Activated T-helper 2 cell treated with anti-CD3 and anti-CD28 coated beads, Interferon-gamma antibody, Interleukin-2, Interleukin-4, amounts not matched to agents 10 μg/mL and 5 μg/mL and 100 μg/mL, durations not matched to agents 14 hours and 24 hours and 36 hours (primary cell): ENCODE data around the gene EVI5L. TPM values are rescaled to one million over a fixed set of nuclear protein-coding genes. Genes with fewer than 3 reads are reported as not detected.
A peak's percentile ranks its signal among the peaks of the same experiment; 100 is the strongest.

Source experiments
- DNase-seq: peaks from one replicate; pipeline ENCODE4 v3.0.0; 2021; ENCODE audit warnings: low spot score
- H3K27ac Mint-ChIP-seq: one replicate; pipeline ENCODE4 v1.8.0; 2021; ENCODE audit warnings: mixed read lengths
- H3K27me3 Mint-ChIP-seq: one replicate; pipeline ENCODE4 v1.8.0; 2021; ENCODE audit warnings: low read depth, mixed read lengths
- H3K36me3 Mint-ChIP-seq: one replicate; pipeline ENCODE4 v1.8.0; 2021; ENCODE audit warnings: low read depth, mixed read lengths
- H3K4me1 Mint-ChIP-seq: one replicate; pipeline ENCODE4 v1.8.0; 2021; ENCODE audit warnings: low read depth, mixed read lengths
- H3K4me3 Mint-ChIP-seq: one replicate; pipeline ENCODE4 v1.8.0; 2021; ENCODE audit warnings: low read depth, mild to moderate bottlenecking, moderate library complexity, mixed read lengths
- H3K9me3 Mint-ChIP-seq: one replicate; pipeline ENCODE4 v1.8.0; 2021; ENCODE audit warnings: mixed read lengths
- intact Hi-C: fragments of 100-400 bp; cut with micrococcal nuclease; formaldehyde crosslinking; loops from one replicate; pipeline ENCODE4 v1.15.1; 2023
- total RNA-seq: library from RNA; stranded (reverse); gene quantifications from 2 replicates; pipeline ENCODE4 v1.2.3, GENCODE V29; 2022

The EVI5L gene
- total RNA-seq, 1 donor from 2014 or later = 3.8 TPM

GRCh38 chr19:7868671-7869452, 38.8 kb downstream of the EVI5L start:
- peaks cover 20% of the 10 kb centered on the region for H3K4me1 Mint-ChIP-seq
- H3K27ac Mint-ChIP-seq = peak overlapping the region; percentile 28
- no peaks in the 10 kb centered on the region for H3K36me3 Mint-ChIP-seq
- DNase-seq = peak; percentile 78
- no peaks in the 10 kb centered on the region for H3K9me3 Mint-ChIP-seq
- intact Hi-C loops = loop anchor here (5.0 kb wide), 1 partner anchor 42 kb away; no protein-coding TSS in a partner anchor
- H3K27me3 Mint-ChIP-seq = peaks cover 42% of the 10 kb centered on the region
- H3K4me3 Mint-ChIP-seq = peak overlapping the region; percentile 63

- peaks cover 41% of the 10 kb centered on the region for H3K27me3 Mint-ChIP-seq
- H3K27ac Mint-ChIP-seq = no peak overlapping the region
- H3K36me3 Mint-ChIP-seq = no peaks in the 10 kb centered on the region
- peaks cover 20% of the 10 kb centered on the region for H3K4me1 Mint-ChIP-seq
- intact Hi-C loops = loop anchor here (5.0 kb wide), 1 partner anchor 42 kb away; no protein-coding TSS in a partner anchor
- peak; percentile 70 for DNase-seq
- H3K4me3 Mint-ChIP-seq = peak overlapping the region; percentile 60
- no peaks in the 10 kb centered on the region for H3K9me3 Mint-ChIP-seq
Observed at GRCh38 chr19:7869453-7869909, 39.5 kb downstream of the EVI5L start.

GRCh38 chr19:7869910-7870511, 40.0 kb downstream of the EVI5L start:
- no peak overlapping the region for H3K27ac Mint-ChIP-seq
- peak overlapping the region; percentile 42 for H3K4me3 Mint-ChIP-seq
- intact Hi-C loops = loop anchor here (5.0 kb wide), 1 partner anchor 43 kb away; no protein-coding TSS in a partner anchor
- no peaks in the 10 kb centered on the region for H3K9me3 Mint-ChIP-seq
- DNase-seq = peak; percentile 27
- H3K27me3 Mint-ChIP-seq = peaks cover 41% of the 10 kb centered on the region
- H3K4me1 Mint-ChIP-seq = peaks cover 20% of the 10 kb centered on the region
- H3K36me3 Mint-ChIP-seq = no peaks in the 10 kb centered on the region

- Mint-ChIP-seq H3K4me3 (peak overlapping the region; percentile 59), H3K4me1 (peaks cover 14% of the 10 kb centered on the region), H3K9me3 (no peaks in the 10 kb centered on the region), H3K27me3 (peaks cover 41% of the 10 kb centered on the region), H3K36me3 (no peaks in the 10 kb centered on the region), H3K27ac (no peak overlapping the region)
- DNase-seq = peak; percentile 49
- intact Hi-C loops = no loop called here
Observed at GRCh38 chr19:7870571-7871436, 40.8 kb downstream of the EVI5L start.

GRCh38 chr19:7871437-7872305, 41.7 kb downstream of the EVI5L start:
- H3K4me3 Mint-ChIP-seq = peak overlapping the region; percentile 59
- peaks cover 14% of the 10 kb centered on the region for H3K4me1 Mint-ChIP-seq
- DNase-seq = peak; percentile 71
- no peaks in the 10 kb centered on the region for H3K36me3 Mint-ChIP-seq
- H3K9me3 Mint-ChIP-seq = no peaks in the 10 kb centered on the region
- no peak overlapping the region for H3K27ac Mint-ChIP-seq
- H3K27me3 Mint-ChIP-seq = peaks cover 45% of the 10 kb centered on the region
- intact Hi-C loops = no loop called here

GRCh38 chr19:7872306-7873204, 42.5 kb downstream of the EVI5L start:
- Mint-ChIP-seq H3K4me3 (no peak overlapping the region), H3K4me1 (peaks cover 14% of the 10 kb centered on the region), H3K27me3 (peaks cover 39% of the 10 kb centered on the region), H3K9me3 (no peaks in the 10 kb centered on the region), H3K27ac (no peak overlapping the region), H3K36me3 (no peaks in the 10 kb centered on the region)
- no peak for DNase-seq
- intact Hi-C loops = no loop called here

- DNase-seq = no peak
- Mint-ChIP-seq H3K4me1 (peaks cover 14% of the 10 kb centered on the region), H3K9me3 (no peaks in the 10 kb centered on the region), H3K36me3 (no peaks in the 10 kb centered on the region), H3K27ac (no peak overlapping the region), H3K27me3 (peaks cover 38% of the 10 kb centered on the region), H3K4me3 (peak overlapping the region; percentile 63)
- intact Hi-C loops = no loop called here
Observed at GRCh38 chr19:7873304-7874075, 43.5 kb downstream of the EVI5L start.

GRCh38 chr19:7874076-7874896, 44.3 kb downstream of the EVI5L start, which contains the start of gene PRR36:
PRR36 (minus strand) TSS chr19:7874390; CDS start chr19:7873689, 701 bp downstream.
- no peaks in the 10 kb centered on the region for H3K36me3 Mint-ChIP-seq
- peaks cover 14% of the 10 kb centered on the region for H3K4me1 Mint-ChIP-seq
- peaks cover 38% of the 10 kb centered on the region for H3K27me3 Mint-ChIP-seq
- DNase-seq = no peak
- intact Hi-C loops = no loop called here
- H3K4me3 Mint-ChIP-seq = peak within 1 kb of the TSS; percentile 63
- H3K27ac Mint-ChIP-seq = no peak within 1 kb of the TSS
- H3K9me3 Mint-ChIP-seq = no peaks in the 10 kb centered on the region

- Mint-ChIP-seq H3K27me3 (peaks cover 38% of the 10 kb centered on the region), H3K9me3 (no peaks in the 10 kb centered on the region), H3K4me1 (peaks cover 14% of the 10 kb centered on the region), H3K36me3 (no peaks in the 10 kb centered on the region), H3K4me3 (no peak overlapping the region), H3K27ac (no peak overlapping the region)
- intact Hi-C loops = no loop called here
- no peak for DNase-seq
Observed at GRCh38 chr19:7874897-7875273, 44.9 kb downstream of the EVI5L start.

GRCh38 chr19:7877249-7877836, 47.3 kb downstream of the EVI5L start:
- Mint-ChIP-seq H3K4me3 (no peak overlapping the region), H3K9me3 (no peaks in the 10 kb centered on the region), H3K4me1 (peaks cover 3% of the 10 kb centered on the region), H3K27ac (no peak overlapping the region), H3K36me3 (no peaks in the 10 kb centered on the region), H3K27me3 (peaks cover 27% of the 10 kb centered on the region)
- DNase-seq = no peak
- intact Hi-C loops = no loop called here
